NCI-H1092 (cell line): ENCODE results near the gene C16orf86.
"Not testable (repeated sequence)": the region's sequence is repeated elsewhere in the genome, so short reads cannot be mapped to it uniquely, and the experiment has no call there.

Experiments
- DNase-seq: peaks from one replicate; lab custom pipeline; 2025; lab: John Stamatoyannopoulos, UW

The C16orf86 gene

GRCh38 chr16:67693517-67694285, 27.1 kb downstream of the C16orf86 start:
- not testable (repeated sequence) for DNase-seq

- DNase-seq, result no peak
Observed at GRCh38 chr16:67694611-67695010, 28.0 kb downstream of the C16orf86 start.

- no peak for DNase-seq
Observed at GRCh38 chr16:67697422-67698185, 31.0 kb downstream of the C16orf86 start.

- DNase-seq, result no peak
Observed at GRCh38 chr16:67699265-67699664, 32.7 kb downstream of the C16orf86 start.

GRCh38 chr16:67701420-67701819, 34.8 kb downstream of the C16orf86 start:
- DNase-seq, result no peak

- DNase-seq, result no peak
Observed at GRCh38 chr16:67702130-67702529, 35.5 kb downstream of the C16orf86 start.

GRCh38 chr16:67703626-67704025, 37.0 kb downstream of the C16orf86 start:
- DNase-seq, result no peak

GRCh38 chr16:67704110-67704509, 37.5 kb downstream of the C16orf86 start:
- no peak for DNase-seq

GRCh38 chr16:67707210-67707609, 40.6 kb downstream of the C16orf86 start:
- no peak for DNase-seq

GRCh38 chr16:67707790-67708189, 41.2 kb downstream of the C16orf86 start:
- DNase-seq, result no peak

GRCh38 chr16:67708368-67708771, 41.8 kb downstream of the C16orf86 start:
- no peak for DNase-seq

- DNase-seq, result no peak
Observed at GRCh38 chr16:67709050-67709449, 42.4 kb downstream of the C16orf86 start.

GRCh38 chr16:67710607-67711006, 44.0 kb downstream of the C16orf86 start:
- DNase-seq, result no peak

GRCh38 chr16:67713647-67714273, 47.1 kb downstream of the C16orf86 start:
- no peak for DNase-seq

- DNase-seq, result no peak
Observed at GRCh38 chr16:67714522-67714921, 47.9 kb downstream of the C16orf86 start.

- DNase-seq, result no peak
Observed at GRCh38 chr16:67716097-67716496, 49.5 kb downstream of the C16orf86 start.
